ENCODE data around the gene GALNT16.
"Not testable (repeated sequence)": the region's sequence is repeated elsewhere in the genome, so short reads cannot be mapped to it uniquely, and the experiment has no call there.

Gene GALNT16

DNA sequence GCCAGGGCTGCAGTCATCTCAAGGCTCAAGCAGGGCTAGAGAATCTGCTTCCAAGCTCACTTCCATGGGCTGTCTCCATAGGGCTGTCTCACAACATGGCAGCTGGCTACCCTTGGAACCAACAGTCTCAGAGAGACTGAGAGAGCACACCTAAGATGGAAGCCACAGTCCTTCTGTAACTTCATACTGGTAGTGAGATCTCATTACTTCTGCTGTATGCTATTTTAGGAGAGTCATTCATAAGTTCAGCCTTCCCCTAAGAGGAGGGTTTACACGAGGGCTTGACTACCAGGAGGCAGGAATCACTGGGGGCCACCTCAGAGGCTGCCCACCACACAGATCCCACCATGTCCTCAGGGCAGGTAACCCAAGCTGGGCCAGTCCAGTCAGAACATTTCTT lies 108.4 kb downstream of the GALNT16 start:
- DNase-seq = no peak

DNA sequence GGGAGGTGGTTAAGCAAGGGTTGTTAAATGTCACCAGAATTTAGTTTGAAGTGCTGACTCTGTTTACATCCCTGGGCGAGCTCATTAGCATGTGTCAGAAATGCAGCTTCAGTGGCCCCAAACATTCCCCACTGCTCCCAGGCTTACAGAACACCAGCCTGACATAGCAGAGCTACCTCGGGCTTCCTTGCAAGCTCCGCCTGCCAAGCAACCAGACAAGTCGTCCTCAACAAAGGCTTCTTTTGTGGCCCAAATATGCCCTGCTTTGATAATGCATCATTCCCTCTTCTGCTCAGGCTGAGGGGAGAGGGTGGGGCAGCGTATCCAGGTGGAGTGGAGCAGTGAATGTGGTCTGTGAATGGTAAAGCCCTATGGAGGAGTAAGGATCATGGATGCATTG lies 110.1 kb downstream of the GALNT16 start:
- no peak for DNase-seq

DNA sequence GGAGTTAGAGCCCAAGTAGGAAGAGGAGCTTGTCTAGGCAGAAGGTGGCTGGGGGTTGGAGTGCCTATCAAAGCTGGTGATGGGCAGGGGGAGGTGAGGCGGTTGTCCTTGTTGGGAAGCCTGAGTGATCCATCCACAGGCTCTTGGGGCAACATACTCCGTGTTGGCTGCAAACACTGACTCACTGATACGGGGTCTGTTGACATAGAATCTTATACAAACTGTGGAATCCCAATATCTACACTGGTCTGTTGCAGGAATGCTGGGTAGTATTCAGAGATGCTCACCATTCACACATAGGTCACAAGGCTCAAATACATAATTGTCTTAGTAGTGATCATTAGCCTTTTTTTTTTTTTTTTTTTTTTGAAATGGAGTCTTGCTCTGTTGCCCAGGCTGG lies 112.2 kb downstream of the GALNT16 start:
- no peak for DNase-seq

DNA sequence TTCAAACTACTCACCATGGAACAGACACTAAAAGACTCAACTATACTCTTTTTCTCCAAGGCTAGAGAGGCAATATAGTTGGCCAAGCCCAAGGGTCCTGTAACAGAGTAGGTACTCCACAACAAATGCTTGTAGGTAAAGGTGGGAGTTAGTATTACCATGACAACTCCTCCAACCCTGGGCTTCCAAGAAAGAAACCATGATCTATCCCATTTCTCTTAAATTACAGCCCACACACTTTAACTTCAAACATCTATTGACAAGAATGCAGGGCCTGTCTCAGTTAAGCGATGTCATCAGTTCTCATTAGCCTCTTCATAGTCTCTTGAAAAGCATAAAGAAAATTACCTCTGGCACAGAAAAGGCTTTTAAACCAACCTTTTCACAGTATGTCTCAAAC lies 113.1 kb downstream of the GALNT16 start:
- DNase-seq = no peak

DNA sequence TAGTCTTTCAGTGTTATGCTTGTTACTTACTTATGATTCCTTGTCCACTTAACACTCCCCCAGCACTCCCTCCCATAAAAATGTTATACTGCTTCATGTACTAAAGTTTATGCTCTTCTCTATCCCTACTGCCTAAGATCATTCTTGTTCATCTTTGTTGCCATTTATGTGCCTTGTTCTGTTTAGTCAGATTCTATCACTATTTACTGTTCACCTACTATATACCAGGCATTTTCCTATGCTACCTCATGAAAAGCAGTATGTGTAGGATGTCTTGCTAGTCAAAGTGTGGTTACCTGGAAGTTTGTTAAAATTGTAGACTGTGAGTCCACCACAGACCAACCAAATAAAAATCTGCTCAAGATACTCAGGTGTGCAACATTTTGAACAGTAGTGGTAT lies 114.3 kb downstream of the GALNT16 start:
- DNase-seq = no peak

DNA sequence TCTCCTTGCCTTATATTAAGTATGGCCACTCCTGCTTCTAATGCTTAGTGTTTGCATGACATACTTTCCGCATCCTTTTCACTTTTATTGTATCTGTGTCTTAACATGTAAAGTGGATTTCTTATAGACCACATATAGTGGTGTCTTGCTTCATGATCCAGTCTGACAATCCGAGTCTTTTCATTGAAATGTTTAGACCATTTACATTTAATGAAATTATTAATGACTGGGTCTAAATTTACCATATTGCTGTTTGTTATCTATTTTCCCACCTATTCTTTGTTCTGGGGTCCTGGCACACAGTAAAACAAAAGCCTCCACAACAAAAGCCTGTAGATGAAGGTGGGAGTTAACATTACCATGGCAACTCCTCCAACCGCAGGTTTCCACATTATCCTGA lies 115.2 kb downstream of the GALNT16 start:
- no peak for DNase-seq

DNA sequence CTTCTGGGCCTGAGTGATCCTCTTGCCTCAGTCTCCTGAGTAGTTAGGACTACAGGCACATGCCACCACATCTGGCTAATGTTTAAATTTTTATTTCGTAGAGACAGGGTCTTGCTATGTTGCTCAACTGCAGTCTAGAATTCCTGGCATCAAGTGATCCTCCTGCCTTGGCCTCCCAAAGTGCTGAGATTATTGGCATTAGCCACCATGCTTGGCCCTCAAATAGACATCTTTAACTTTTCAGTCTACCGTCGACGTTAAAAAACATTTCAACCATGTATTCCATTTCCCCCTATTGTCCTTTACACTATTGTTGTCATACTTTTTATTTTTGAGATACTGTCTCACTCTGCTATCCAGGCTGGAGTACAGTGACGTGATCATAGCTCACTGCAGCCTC lies 115.8 kb downstream of the GALNT16 start:
- no peak for DNase-seq

DNA sequence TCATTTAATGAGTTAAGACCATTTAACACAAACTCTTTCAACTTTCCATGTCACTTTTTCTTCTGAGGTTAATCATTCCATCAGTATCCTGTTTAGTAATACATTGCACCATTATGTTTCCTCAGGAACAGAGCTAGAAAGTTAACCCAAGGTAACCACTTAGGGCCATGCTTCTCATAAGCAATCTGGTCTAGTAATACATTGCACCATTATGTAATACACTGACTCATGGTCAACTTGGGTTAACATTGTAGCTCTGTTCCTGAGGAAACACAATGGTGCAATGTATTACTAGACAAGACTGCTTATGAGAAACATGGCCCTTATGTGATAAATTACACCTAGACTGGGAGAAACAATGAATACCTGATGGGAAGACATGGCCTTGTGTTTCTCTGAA lies 116.5 kb downstream of the GALNT16 start:
- DNase-seq = no peak

DNA sequence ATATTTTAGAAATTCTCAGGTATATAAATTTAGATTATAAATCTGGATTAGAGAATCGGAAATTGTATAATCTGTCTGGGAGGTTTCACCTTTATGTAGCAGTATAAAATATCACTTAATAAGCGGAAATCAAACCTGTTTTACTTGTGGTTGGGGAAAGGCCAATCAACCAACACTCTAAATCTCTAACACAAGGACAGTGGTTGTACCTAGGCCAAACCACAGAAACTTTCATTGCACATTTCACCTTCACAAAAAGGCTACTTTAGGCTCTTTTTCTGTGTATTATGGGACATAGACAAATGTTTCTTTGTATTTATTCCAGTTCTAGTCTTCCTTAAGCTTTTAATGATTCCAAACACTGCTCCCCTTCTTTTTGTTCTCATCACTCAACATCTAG lies 118.3 kb downstream of the GALNT16 start:
- no peak for DNase-seq

DNA sequence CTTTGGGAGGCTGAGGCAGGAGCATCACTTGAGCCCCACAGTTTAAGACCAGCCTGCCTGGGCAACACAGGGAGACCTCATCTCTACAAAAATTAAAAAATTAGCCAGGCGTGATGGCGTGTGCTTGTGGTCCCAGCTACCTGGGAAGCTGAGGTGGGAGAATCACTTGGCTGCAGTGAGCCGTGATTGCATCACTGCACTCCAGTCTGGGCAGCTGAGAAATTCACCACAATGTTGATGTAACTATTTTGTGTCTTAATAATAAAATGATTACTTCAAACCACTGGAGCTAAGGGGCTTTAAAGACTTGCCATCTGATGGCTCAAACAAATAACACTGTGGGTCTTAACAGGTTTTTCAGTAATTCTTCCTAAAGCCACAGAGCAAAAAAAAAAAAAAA lies 127.4 kb downstream of the GALNT16 start:
- no peak for DNase-seq

DNA sequence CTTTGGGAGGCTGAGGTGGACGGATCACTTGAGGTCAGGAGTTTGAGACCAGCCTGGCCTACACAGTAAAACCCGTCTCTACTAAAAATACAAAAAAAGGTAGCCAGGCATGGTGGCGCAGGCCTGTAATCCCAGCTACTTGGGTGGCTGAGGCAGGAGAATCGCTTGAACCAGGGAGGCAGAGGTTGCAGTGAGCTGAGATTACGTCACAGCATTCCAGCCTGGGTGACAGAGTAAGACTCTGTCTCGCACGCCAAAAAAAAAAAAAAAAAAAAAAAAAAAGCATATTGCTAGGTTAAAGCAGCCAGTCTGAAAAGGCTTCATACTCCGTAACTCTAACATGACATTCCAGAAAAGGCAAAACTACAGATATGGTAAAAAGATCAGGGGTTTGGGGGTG lies 131.4 kb downstream of the GALNT16 start:
- DNase-seq = not testable (repeated sequence)

DNA sequence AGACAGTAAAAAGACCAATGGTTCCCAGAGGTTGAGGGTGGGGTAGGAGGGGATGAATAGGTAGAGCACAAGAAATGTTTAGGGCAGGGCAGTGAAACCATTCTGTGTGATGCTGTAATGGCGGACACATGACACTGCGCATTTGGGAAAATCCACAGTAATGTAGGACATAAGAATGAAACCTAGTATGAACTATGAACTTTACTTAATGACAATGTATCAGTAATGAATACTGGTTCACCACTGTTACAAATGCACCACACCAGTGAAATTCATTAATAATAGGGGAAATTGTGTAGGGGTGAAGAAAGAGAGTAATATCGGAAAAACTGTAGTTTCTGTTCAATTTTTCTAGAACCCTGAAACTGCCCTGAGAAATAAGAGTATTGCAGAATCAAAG lies 132.5 kb downstream of the GALNT16 start:
- no peak for DNase-seq

DNA sequence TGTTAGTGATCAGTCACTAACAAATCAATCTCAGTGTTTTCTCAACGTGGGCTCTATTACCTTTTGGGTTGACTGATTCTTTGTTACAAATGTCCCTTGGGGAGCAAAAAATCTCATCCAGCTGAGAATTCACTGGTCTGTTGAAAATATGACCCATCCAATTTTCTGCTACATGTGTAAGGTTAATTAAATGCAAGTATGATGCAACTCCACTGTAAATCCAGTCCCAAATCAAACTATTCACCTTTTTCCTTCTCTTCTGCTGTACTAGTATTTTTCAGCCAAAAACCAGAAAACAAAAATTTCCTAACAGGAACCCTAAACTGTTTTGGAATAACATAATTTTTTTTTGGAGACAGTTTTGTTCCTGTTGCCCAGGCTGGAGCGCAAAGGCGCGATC lies 136.0 kb downstream of the GALNT16 start:
- DNase-seq = no peak

DNA sequence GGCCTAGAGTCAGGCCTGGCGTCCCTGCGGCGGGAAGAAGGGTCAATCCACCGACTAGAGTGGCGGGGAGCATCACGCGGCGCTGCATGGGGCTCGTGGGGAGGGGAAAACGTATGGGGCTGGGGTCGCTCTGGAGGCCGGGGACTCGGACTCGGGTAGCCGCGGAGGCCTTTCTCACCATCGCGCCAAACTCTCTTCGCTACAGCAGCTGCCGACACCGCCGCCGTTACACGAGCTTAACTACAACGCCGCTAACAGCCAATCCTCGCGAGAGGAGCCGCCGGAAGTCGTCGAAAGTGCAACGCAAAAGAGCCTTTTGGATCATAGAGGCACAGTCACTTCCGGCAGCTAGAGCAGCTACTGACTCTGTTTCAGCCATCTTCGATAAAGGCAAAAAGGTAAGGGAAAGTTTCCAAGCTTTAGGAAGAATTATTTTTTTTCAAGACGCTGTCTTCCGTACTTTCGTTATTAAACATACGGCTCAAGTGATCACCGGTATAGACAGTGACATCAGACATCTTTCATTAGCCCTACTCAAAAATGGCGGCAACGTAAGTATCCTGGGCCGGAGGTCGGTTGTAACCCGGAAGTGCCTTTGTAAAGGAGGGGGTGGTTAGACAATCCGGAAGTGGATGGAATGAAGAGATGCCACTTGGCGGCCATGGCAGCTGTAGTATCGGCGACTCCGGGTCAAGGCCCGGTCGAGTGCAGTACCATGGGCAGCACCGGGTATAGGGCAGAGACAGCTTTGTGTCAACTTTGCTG lies 138.3 kb downstream of the GALNT16 start, which contains the start of the genes ERH and SLC39A9:
ERH (minus strand) TSS at position 247 of the 765 bp plus-strand sequence; CDS start at position 181, 66 bp downstream.
SLC39A9 (plus strand) TSS at position 640 of the 765 bp plus-strand sequence. CDS start 678 bp downstream, outside the sequence.
- DNase-seq = peak; percentile 99

DNA sequence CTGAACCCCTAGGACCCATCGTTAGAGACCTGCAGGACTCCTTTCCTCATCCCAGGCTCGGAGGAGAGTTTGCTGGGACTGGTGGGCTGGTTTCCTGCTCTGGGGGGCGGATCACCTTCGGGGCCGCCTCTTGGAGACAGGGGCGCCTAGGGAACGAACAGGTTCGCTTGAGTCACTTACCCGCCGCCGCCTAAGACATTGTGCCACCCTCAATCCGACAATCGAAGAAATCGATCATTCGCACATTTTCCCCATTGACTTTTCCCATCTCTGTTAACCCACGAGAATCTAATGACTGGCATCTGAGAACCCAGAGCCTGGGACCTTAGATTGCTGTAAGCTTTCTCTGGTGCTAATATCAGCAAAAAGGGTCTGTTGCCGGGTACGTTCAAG lies 138.9 kb downstream of the GALNT16 start:
- DNase-seq = no peak

DNA sequence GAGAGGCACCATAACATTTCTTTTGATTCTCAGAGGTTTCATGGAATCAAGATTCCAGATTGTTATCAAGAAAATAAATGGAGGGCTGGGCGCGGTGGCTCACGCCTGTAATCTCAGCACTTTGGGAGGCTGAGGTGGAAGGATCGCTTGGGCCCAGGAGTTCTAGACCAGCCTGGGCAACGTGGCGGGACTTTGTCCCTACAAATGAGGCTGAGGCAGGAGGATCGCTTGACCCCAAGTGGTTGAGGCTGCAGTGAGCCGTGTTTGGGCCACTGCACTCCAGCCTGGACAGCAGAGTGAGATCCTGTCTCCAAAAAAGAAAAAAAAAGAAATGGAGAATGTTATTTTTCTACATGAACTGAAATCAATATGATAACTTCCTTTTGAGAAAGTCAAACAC lies 139.8 kb downstream of the GALNT16 start:
- no peak for DNase-seq

DNA sequence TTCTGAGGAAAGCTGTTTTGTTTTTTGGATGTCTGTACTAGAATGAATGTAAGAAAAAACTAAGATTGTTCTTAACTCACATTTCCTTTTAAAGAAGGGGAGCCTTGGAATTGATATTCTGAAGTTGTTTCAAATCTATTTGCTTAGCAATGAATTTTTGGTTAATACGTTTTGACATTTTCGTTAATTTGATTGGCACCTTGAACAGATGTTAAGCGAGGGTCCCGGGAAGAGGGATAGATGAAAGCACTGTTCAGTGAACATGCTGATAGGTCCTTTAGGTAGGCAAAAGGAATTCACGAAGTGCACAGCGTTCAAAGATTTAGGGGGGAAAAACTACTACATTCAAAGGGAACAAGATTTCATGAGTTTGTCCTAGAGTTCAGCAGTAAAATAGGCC lies 140.2 kb downstream of the GALNT16 start:
- DNase-seq = no peak

DNA sequence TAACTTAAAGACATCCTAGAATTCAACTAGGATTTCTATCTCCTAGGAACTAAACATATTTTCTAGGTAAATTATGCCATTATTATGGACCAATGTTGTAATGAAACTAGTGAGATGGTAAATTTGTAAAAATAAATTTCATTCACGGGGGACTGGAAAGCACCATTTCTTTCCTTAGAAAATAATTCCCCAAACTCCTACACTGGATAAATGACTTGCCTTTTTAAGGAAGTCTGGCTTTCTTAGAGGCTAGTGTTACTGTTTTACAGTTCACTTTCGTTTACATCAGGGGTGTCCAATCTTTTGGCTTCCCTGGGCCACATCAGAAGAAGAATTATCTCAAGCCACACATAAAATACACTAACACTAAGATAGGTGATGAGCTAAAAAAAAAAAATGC lies 141.9 kb downstream of the GALNT16 start:
- no peak for DNase-seq

DNA sequence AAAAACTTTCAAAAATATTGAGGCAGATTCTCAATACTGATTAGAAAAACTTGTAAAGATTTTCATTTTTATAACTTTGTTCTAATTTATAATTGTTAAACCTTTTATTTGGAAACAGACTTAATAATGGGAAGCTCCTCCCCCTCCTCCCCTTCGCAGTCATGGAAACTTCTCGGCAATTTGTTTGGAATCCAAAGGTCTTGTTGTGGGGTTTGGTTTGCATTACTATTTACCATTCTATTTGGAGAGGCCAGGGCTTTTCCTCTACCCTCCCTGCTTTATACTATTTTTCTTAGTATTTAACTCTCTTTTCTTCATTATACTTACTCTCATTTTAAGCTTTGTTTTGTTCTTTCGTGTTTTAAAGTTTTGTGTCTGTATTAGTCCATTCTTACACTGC lies 144.5 kb downstream of the GALNT16 start:
- no peak for DNase-seq

DNA sequence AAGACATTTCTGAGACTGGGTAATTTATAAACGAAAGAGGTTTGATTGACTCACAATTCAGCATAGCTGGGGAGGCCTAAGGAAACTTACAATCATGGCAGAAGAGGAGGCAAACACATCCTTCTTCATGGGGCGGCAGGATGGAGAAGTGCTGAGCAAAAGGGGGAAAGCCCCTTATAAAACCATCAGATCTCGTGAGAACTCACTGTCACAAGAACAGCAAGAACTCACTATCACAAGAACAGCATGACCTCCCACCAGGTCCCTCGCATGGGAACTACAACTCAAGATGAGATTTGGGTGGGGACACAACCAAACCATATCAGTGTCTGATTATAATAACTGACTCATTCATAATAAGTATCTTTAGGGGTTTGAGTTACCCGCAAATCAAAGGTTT lies 144.9 kb downstream of the GALNT16 start:
- DNase-seq = no peak

DNA sequence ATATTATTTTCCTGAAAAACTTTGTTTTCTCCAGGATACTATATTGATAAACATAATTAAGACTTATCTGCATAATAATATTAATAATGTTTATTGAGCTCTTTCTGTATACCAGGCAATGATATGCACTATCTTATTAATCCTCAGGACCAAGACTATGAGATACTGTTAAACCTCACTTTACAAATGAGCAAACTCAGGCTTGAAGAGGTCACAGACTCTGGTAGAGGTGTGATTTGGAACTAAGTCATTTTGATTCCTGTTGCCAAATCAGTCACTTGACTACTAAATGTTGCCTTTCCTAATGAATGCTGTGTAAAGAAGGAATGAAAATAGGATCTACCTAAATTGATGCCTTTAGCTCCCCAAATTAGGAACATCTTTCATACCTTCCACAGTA lies 145.8 kb downstream of the GALNT16 start:
- no peak for DNase-seq

Data from SHP77 treated with DMSO at 0.1 percent for 48 hours (cell line).